SK-N-MC (cell line): Measurements from ENCODE around the gene ZZZ3.

Experiments used
- DNase-seq: peaks from one replicate; pipeline ENCODE4 v3.0.0-alpha.2; 2011; ENCODE audit warnings: low read depth, low spot score
- H3K27ac ChIP-seq: fragments of 200-600 bp; sonication (generic); 2 replicates; pipeline ENCODE4 v1.5.1; 2016; ENCODE audit warnings: mixed run types
- H3K36me3 ChIP-seq: fragments of 200-600 bp; sonication (generic); 2 replicates; pipeline ENCODE4 v1.6.1; 2017; ENCODE audit warnings: antibody characterized with exemption, low read length, mixed read lengths; ENCODE audit not compliant: insufficient read depth
- H3K4me3 ChIP-seq: fragments of 200-600 bp; sonication (generic); 2 replicates; pipeline ENCODE4 v1.5.1; 2016
- H3K9ac ChIP-seq: fragments of 200-600 bp; sonication (generic); 2 replicates; pipeline ENCODE4 v1.8.0; 2017; ENCODE audit warnings: mixed run types, mixed read lengths; ENCODE audit not compliant: insufficient read length
- H3K9me3 ChIP-seq: fragments of 200-600 bp; sonication (generic); 2 replicates; pipeline ENCODE4 v1.6.1; 2017; ENCODE audit warnings: low read depth, mild to moderate bottlenecking, antibody characterized with exemption, low read length, moderate library complexity, mixed read lengths
- EZH2 ChIP-seq: fragments of 200-600 bp; sonication (generic); IDR thresholded peaks from one replicate; pipeline ENCODE4 v1.6.1; 2017; ENCODE audit warnings: antibody characterized with exemption
- FOXP2 ChIP-seq: optimal IDR thresholded peaks from 2 replicates; pipeline ENCODE3; 2011; ENCODE audit warnings: mild to moderate bottlenecking, moderate library complexity; ENCODE audit not compliant: insufficient read depth; ENCODE audit errors: extremely low read length, control extremely low read depth
- POLR2AphosphoS5 ChIP-seq: IDR thresholded peaks from 2 replicates; pipeline ENCODE4 v1.6.1; 2012; ENCODE audit warnings: mild to moderate bottlenecking, low read depth, low read length, borderline replicate concordance

The ZZZ3 gene

DNA sequence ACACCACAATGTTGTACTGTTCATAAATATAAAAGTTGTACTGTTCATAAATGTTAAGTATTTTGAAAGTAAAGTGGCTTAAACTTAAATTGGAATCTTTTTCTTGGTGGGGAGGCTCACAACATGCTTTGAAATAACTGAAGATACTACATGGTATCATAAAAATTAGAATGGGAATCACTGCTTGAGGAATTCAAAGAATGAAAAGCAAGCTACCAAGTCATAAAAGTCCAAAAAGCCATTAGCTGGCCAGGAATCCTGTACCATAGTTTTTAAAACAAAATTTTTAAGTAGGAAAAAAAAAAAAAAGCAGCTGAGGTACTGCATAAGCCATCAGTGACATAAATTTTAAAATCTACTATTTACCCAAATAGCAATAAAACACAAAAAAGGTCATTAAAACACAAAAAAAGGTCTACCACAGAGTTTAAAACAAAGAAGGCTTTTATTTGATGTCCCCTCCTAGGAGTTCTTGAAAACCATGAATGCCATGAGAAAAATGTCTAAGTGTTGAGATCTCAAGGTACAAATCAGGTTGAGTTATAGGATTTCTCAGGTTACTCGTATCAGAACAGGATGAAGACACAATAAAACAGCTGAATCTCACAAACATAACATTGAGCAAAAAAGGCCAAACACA is 8.6 kb downstream of the ZZZ3 start:
- DNase-seq, result no peak
- Histone ChIP-seq H3K27ac (peak overlapping the region; percentile 14; the same call in 1 of the 2 replicates), H3K4me3 (no peak overlapping the region), H3K36me3 (peaks cover 12% of the 10 kb centered on the region), H3K9me3 (no peaks in the 10 kb centered on the region), H3K9ac (no peak overlapping the region)
- TF ChIP-seq POLR2AphosphoS5, result no peak
- no peak for TF ChIP-seq FOXP2
- TF ChIP-seq EZH2, result no peak

DNA sequence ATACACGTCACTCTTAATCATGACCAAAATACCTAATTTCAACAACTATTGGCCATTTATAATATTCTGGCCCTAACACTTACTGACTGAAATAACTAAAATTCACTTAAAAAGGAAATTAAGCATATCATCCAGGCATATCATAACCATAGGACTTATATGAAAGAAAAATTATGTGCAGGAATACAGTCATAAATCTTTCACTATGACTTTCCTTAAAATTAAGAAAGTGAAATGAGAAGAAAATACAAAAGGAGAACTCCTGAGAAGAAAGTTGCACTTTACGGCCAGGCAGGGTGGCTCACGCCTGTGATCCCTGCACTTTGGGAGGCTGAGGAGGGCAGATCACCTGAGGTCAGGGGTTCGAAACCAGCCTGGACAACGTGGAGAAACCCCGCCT is 9.4 kb downstream of the ZZZ3 start:
- H3K36me3 ChIP-seq, result peaks cover 12% of the 10 kb centered on the region
- H3K4me3 ChIP-seq, result no peak overlapping the region
- no peaks in the 10 kb centered on the region for H3K9me3 ChIP-seq
- no peak overlapping the region for H3K9ac ChIP-seq
- no peak for DNase-seq
- no peak for TF ChIP-seq EZH2
- TF ChIP-seq FOXP2, result no peak
- no peak for TF ChIP-seq POLR2AphosphoS5
- H3K27ac ChIP-seq, result no peak overlapping the region

GRCh38 chr1:77672374-77672773 is 10.1 kb downstream of the ZZZ3 start:
- TF ChIP-seq EZH2 (no peak), POLR2AphosphoS5 (no peak), FOXP2 (no peak)
- H3K36me3 ChIP-seq, result peaks cover 12% of the 10 kb centered on the region
- no peak for DNase-seq
- H3K9me3 ChIP-seq, result no peaks in the 10 kb centered on the region
- H3K4me3 ChIP-seq, result no peak overlapping the region
- H3K27ac ChIP-seq, result no peak overlapping the region
- H3K9ac ChIP-seq, result no peak overlapping the region

DNA sequence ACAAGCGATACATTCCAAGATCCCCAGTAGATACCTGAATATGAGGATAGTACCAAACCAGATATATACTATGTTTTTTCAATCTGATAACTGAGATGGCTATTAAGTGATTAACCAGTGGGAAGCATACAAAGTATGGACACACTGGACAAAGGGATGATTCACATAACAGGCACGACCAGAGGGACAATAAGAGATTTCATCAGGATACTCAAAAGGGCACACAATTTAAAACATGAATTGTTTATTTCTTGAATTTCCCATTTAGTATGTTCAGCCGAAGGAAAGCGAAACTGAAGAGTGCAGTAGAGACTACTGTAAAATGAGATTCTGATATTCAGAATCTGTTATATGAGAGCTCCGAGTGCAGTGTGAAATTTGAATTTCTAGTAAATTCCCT is 10.6 kb downstream of the ZZZ3 start:
- TF ChIP-seq POLR2AphosphoS5 (no peak), FOXP2 (no peak)
- no peak overlapping the region for H3K4me3 ChIP-seq
- no peaks in the 10 kb centered on the region for H3K9me3 ChIP-seq
- no peak overlapping the region for H3K27ac ChIP-seq
- H3K9ac ChIP-seq, result no peak overlapping the region
- peaks cover 12% of the 10 kb centered on the region for H3K36me3 ChIP-seq
- DNase-seq, result no peak

GRCh38 chr1:77670330-77670729 is 12.1 kb downstream of the ZZZ3 start:
- H3K36me3 ChIP-seq, result peaks cover 3% of the 10 kb centered on the region; the same call in 1 of the 2 replicates
- no peak overlapping the region for H3K27ac ChIP-seq
- H3K9me3 ChIP-seq, result no peaks in the 10 kb centered on the region
- TF ChIP-seq FOXP2 (no peak), EZH2 (no peak), POLR2AphosphoS5 (no peak)
- no peak overlapping the region for H3K9ac ChIP-seq
- H3K4me3 ChIP-seq, result no peak overlapping the region
- DNase-seq, result no peak

DNA sequence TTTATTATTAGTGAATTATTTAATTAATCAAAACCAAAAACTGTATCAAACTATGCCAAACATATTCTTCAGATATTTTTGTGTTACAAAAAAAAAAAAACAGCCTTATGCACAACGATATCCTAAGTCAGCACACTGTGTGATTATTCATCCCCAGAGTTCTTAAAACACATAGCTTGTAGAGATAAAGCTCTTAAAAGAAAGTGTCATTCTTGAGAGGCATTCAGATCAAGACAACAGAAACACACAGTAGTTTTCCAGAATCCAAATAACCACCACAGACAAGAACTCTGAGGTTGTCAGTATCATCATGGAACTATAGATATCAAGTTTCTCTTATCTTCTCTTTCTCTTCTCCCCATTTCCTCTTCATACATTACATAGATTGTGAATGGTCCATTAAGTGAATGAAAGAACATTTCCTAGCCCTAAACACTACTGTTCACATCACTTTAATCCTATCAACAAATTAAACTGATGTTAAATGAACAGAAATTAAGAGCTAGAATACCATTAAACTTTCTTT is 13.5 kb downstream of the ZZZ3 start:
- DNase-seq, result no peak
- no peak overlapping the region for H3K27ac ChIP-seq
- no peak overlapping the region for H3K9ac ChIP-seq
- peaks cover under 1% of the 10 kb centered on the region; the same call in 1 of the 2 replicates for H3K36me3 ChIP-seq
- TF ChIP-seq FOXP2 (no peak), POLR2AphosphoS5 (no peak), EZH2 (no peak)
- no peaks in the 10 kb centered on the region for H3K9me3 ChIP-seq
- H3K4me3 ChIP-seq, result no peak overlapping the region

GRCh38 chr1:77664939-77665516 is 17.4 kb downstream of the ZZZ3 start:
- no peak for DNase-seq
- no peak overlapping the region for H3K9ac ChIP-seq
- H3K27ac ChIP-seq, result no peak overlapping the region
- TF ChIP-seq FOXP2 (no peak), POLR2AphosphoS5 (no peak), EZH2 (no peak)
- peaks cover 6% of the 10 kb centered on the region; the same call in 1 of the 2 replicates for H3K36me3 ChIP-seq
- no peak overlapping the region for H3K4me3 ChIP-seq
- no peaks in the 10 kb centered on the region for H3K9me3 ChIP-seq

- Histone ChIP-seq H3K27ac (0 out of 2 replicates have a peak overlapping the region, but pooled peaks have one; percentile 47), H3K4me3 (no peak overlapping the region), H3K9ac (no peak overlapping the region), H3K36me3 (peaks cover 6% of the 10 kb centered on the region; the same call in 1 of the 2 replicates), H3K9me3 (no peaks in the 10 kb centered on the region)
- TF ChIP-seq POLR2AphosphoS5 (no peak), FOXP2 (no peak), EZH2 (no peak)
- DNase-seq, result no peak
Measured at GRCh38 chr1:77661696-77662095, 20.8 kb downstream of the ZZZ3 start.
